SK-N-SH (cell line): Measurements from ENCODE around the gene ZNF777.

Source experiments
- EP300 ChIP-seq, 2 experiments: IDR thresholded peaks; 2 replicates each; pipeline versions ENCODE4 v1.4.0 to v1.6.1; 2012; ENCODE audit warnings: borderline replicate concordance in 1 of 2, low read depth in 1 of 2, low read length in 1 of 2
- RAD21 ChIP-seq: IDR thresholded peaks from 2 replicates; pipeline ENCODE4 v1.6.1; 2012; ENCODE audit warnings: mild to moderate bottlenecking, low read length
- TCF12 ChIP-seq: IDR thresholded peaks from 2 replicates; pipeline ENCODE4 v1.4.0; 2012
- TF ChIP-seq, protein P1 (sequence below): fragments of 200-600 bp; sonication (generic); IDR thresholded peaks from 2 replicates; pipeline ENCODE4 v1.6.1; 2017; ENCODE audit warnings: antibody characterized with exemption, mild to moderate bottlenecking, moderate library complexity
- TF ChIP-seq, protein P2 (sequence below): IDR thresholded peaks from 2 replicates; pipeline ENCODE4 v1.6.1; 2012; ENCODE audit warnings: mild to moderate bottlenecking, low read depth, low read length, moderate library complexity

DNA sequence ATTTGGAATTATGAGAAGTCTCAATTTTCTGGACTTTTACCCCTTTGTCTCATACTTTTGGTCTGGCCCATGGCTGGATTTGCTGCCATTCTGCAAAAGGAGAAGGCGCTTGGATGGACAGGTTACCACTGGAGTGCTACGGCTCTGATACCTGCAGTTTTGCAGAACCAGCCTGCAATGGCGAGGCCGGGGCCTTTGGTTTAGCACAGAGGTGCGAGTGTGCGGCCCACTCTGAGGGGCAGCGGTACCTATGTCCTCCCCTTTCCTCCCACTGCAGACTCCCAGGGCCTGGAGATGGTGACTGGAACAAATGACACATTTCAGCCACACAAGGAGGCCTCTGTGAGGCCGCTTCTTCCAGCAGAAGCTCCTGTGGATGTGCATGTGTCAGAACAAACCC is 11.9 kb downstream of the ZNF777 start:
- TF ChIP-seq, protein P1, sequence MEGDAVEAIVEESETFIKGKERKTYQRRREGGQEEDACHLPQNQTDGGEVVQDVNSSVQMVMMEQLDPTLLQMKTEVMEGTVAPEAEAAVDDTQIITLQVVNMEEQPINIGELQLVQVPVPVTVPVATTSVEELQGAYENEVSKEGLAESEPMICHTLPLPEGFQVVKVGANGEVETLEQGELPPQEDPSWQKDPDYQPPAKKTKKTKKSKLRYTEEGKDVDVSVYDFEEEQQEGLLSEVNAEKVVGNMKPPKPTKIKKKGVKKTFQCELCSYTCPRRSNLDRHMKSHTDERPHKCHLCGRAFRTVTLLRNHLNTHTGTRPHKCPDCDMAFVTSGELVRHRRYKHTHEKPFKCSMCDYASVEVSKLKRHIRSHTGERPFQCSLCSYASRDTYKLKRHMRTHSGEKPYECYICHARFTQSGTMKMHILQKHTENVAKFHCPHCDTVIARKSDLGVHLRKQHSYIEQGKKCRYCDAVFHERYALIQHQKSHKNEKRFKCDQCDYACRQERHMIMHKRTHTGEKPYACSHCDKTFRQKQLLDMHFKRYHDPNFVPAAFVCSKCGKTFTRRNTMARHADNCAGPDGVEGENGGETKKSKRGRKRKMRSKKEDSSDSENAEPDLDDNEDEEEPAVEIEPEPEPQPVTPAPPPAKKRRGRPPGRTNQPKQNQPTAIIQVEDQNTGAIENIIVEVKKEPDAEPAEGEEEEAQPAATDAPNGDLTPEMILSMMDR: no peak
- no peak for TF ChIP-seq RAD21
- TF ChIP-seq EP300 (IDR thresholded peaks at IDR 0.05; ENCODE audit: borderline replicate concordance in 1 of 2, low read depth in 1 of 2, low read length in 1 of 2): no peak
- TF ChIP-seq TCF12: no peak
- TF ChIP-seq, protein P2, sequence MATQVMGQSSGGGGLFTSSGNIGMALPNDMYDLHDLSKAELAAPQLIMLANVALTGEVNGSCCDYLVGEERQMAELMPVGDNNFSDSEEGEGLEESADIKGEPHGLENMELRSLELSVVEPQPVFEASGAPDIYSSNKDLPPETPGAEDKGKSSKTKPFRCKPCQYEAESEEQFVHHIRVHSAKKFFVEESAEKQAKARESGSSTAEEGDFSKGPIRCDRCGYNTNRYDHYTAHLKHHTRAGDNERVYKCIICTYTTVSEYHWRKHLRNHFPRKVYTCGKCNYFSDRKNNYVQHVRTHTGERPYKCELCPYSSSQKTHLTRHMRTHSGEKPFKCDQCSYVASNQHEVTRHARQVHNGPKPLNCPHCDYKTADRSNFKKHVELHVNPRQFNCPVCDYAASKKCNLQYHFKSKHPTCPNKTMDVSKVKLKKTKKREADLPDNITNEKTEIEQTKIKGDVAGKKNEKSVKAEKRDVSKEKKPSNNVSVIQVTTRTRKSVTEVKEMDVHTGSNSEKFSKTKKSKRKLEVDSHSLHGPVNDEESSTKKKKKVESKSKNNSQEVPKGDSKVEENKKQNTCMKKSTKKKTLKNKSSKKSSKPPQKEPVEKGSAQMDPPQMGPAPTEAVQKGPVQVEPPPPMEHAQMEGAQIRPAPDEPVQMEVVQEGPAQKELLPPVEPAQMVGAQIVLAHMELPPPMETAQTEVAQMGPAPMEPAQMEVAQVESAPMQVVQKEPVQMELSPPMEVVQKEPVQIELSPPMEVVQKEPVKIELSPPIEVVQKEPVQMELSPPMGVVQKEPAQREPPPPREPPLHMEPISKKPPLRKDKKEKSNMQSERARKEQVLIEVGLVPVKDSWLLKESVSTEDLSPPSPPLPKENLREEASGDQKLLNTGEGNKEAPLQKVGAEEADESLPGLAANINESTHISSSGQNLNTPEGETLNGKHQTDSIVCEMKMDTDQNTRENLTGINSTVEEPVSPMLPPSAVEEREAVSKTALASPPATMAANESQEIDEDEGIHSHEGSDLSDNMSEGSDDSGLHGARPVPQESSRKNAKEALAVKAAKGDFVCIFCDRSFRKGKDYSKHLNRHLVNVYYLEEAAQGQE: no peak
